Retinal pigment epithelial cell (primary cell): ENCODE measurements around the gene ATMIN.

Experiments used
- DNase-seq: peaks from one replicate; pipeline ENCODE4 v3.0.0-alpha.2; 2010; ENCODE audit warnings: low read depth
- H3K4me3 ChIP-seq: 2 replicates; pipeline ENCODE4 v1.5.1; 2011; ENCODE audit warnings: mild to moderate bottlenecking, low read length, control low read depth, moderate library complexity
- TF ChIP-seq, protein P1 (sequence below): conservative IDR thresholded peaks from 2 replicates; pipeline ENCODE4 v1.5.1; 2011; ENCODE audit warnings: low read depth, low read length, control low read depth, inconsistent platforms

The ATMIN gene

DNA sequence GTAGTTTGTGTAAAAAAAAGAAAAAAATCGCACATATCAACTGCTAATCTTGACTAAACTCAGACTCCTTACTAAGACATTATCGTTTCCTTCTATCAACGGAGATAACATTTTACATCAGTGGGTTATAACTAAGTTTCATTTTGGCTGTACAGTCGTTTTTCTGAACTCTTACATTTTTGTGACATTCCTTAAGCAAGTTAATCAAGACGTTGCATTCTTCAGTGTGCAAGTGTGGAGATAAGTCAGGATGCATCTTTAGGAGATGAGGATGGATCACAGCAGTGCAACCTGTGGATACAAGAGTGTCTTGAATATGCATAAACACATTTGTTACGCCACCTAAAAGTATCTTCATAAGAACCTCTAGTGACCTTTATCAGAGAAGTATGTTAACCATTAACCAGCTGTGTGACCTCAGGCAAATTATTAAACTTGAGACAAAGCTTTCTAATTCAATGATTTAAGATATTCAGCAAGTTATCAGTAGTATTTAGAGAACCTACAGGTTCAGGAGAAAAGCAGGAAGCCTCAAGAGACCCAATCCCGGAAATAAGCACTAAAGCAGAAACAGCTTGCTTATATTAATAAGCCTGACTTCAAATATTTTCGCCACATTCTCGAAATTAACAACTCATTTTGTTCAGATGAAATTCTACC is 38.4 kb upstream of the ATMIN start:
- no peak overlapping the region for H3K4me3 ChIP-seq
- no peak for DNase-seq

GRCh38 chr16:80997964-80998620 is 37.5 kb upstream of the ATMIN start:
- TF ChIP-seq, protein P1, sequence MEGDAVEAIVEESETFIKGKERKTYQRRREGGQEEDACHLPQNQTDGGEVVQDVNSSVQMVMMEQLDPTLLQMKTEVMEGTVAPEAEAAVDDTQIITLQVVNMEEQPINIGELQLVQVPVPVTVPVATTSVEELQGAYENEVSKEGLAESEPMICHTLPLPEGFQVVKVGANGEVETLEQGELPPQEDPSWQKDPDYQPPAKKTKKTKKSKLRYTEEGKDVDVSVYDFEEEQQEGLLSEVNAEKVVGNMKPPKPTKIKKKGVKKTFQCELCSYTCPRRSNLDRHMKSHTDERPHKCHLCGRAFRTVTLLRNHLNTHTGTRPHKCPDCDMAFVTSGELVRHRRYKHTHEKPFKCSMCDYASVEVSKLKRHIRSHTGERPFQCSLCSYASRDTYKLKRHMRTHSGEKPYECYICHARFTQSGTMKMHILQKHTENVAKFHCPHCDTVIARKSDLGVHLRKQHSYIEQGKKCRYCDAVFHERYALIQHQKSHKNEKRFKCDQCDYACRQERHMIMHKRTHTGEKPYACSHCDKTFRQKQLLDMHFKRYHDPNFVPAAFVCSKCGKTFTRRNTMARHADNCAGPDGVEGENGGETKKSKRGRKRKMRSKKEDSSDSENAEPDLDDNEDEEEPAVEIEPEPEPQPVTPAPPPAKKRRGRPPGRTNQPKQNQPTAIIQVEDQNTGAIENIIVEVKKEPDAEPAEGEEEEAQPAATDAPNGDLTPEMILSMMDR: no peak
- DNase-seq: no peak
- no peak overlapping the region for H3K4me3 ChIP-seq

More for the DNA sequence above, 38.4 kb upstream of the ATMIN start:
- TF ChIP-seq, protein P1: no peak

- no peak for DNase-seq
- H3K4me3 ChIP-seq: no peak overlapping the region
- TF ChIP-seq, protein P1: no peak
Measured at GRCh38 chr16:81000873-81001272, 34.8 kb upstream of the ATMIN start.

DNA sequence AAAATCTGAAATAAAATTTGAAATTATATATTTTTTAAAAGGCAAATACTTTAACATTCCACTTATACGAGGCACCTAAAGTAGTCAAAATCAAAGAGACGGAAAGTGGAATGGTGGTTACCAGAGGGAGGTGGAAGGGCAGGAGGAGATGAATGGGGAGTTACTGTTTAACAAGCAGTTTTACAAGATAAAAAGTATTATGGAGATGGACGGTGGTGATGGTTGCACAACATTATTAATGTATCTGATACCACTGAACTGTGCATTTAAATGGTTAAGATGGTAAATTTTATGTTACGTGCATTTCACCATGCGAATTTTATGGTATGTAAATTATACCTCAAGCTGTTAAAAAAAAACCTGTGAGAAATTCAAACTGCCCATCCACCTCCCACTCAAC is 34.3 kb upstream of the ATMIN start:
- DNase-seq: no peak
- H3K4me3 ChIP-seq: no peak overlapping the region
- TF ChIP-seq, protein P1: no peak

DNA sequence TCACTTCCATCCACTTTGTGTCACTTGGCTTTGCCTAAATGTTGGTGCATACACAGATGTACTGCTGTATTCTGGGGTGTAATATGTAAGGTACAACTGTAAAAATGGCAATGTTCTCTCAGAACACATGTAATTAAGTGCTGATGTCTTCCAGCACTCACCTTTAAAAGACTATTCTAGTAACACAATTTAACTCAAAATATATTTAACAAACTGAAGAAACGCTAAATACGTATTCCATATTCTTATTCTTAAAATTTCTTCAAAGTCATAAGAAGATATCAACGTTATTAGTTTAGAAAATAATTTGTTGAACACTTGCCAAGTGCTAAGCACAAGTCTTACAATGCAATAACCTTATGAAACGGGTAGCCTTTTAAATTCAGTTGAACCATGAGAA is 32.6 kb upstream of the ATMIN start:
- no peak overlapping the region for H3K4me3 ChIP-seq
- TF ChIP-seq, protein P1: no peak
- no peak for DNase-seq

DNA sequence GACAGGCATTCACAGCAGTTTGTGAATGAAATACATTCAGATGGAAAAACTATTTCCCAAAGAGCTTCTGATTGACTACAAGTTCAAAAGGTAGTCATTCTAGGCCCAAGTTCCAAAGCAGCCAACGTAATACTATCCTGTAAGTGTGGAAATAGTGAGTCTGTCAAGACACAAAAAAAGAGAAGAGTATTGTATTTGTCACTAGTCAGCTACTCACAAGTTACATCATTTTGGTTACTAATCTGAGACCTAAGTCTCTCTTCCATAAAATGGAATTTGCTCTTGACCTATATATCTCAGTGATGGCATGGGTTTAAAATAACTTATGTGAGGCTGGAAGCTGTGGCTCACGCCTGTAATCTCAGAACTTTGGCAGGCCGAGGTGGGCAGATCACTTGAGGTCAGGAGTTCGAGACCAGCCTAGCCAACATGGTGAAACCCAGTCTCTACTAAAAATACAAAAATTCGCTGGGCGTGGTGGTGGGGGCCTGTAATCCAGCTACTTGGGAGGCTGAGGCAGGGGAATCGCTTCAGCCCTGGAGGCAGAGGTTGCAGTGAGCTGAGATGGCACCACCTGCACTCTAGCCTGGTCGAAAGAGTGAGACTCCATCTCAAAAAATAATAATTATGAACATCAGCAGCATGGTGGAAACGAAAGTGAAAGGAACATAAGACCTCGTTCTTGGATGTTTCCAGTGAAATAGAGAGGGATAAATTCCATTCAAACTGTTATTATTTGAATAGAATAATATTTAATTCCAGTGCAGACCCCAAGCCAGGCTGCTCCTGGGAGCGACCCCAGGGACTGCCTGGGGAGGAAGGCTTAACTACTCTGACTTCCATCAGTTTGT is 31.8 kb upstream of the ATMIN start:
- no peak for DNase-seq
- H3K4me3 ChIP-seq: no peak overlapping the region
- TF ChIP-seq, protein P1: no peak
